Measurements from ENCODE around the gene CBFA2T3.

Gene CBFA2T3

DNA sequence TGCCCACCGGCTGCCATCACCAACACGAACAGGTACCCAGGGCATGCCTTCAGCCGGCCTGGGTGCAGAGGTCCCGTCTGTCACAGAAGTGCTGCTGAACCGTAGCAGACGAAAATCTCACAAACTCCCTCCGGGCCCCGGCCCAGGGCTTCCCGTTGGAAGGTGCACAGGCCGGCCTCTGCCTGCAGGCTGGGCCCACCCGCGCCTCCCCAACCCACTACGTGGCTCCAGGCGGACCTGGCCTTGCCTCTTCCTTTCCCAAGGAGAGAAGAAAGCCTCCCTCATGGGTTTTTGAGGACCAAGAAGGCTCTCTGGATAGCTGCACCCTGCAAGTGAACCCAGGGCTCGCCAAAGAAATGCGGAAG lies 65.1 kb downstream of the CBFA2T3 start:
- DNase-seq (ENCODE audit: low read depth in 1 of 2, low spot score in 1 of 2), result no peak
- Histone ChIP-seq H3K4me3 (replicated peaks; ENCODE audit: insufficient read depth, low read length) (no peak overlapping the region), H3K27me3 (ENCODE audit: insufficient read depth, poor library complexity, severe bottlenecking) (no peaks in the 10 kb centered on the region), H3K27ac (replicated peaks) (no peak overlapping the region)
- TF ChIP-seq GABPA (IDR thresholded peaks at IDR 0.05; ENCODE audit: low read depth), result no peak
- TF ChIP-seq, protein P1, sequence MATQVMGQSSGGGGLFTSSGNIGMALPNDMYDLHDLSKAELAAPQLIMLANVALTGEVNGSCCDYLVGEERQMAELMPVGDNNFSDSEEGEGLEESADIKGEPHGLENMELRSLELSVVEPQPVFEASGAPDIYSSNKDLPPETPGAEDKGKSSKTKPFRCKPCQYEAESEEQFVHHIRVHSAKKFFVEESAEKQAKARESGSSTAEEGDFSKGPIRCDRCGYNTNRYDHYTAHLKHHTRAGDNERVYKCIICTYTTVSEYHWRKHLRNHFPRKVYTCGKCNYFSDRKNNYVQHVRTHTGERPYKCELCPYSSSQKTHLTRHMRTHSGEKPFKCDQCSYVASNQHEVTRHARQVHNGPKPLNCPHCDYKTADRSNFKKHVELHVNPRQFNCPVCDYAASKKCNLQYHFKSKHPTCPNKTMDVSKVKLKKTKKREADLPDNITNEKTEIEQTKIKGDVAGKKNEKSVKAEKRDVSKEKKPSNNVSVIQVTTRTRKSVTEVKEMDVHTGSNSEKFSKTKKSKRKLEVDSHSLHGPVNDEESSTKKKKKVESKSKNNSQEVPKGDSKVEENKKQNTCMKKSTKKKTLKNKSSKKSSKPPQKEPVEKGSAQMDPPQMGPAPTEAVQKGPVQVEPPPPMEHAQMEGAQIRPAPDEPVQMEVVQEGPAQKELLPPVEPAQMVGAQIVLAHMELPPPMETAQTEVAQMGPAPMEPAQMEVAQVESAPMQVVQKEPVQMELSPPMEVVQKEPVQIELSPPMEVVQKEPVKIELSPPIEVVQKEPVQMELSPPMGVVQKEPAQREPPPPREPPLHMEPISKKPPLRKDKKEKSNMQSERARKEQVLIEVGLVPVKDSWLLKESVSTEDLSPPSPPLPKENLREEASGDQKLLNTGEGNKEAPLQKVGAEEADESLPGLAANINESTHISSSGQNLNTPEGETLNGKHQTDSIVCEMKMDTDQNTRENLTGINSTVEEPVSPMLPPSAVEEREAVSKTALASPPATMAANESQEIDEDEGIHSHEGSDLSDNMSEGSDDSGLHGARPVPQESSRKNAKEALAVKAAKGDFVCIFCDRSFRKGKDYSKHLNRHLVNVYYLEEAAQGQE (IDR thresholded peaks at IDR 0.05; ENCODE audit: insufficient replicate concordance, low read depth), result no peak
- TF ChIP-seq, protein P2, sequence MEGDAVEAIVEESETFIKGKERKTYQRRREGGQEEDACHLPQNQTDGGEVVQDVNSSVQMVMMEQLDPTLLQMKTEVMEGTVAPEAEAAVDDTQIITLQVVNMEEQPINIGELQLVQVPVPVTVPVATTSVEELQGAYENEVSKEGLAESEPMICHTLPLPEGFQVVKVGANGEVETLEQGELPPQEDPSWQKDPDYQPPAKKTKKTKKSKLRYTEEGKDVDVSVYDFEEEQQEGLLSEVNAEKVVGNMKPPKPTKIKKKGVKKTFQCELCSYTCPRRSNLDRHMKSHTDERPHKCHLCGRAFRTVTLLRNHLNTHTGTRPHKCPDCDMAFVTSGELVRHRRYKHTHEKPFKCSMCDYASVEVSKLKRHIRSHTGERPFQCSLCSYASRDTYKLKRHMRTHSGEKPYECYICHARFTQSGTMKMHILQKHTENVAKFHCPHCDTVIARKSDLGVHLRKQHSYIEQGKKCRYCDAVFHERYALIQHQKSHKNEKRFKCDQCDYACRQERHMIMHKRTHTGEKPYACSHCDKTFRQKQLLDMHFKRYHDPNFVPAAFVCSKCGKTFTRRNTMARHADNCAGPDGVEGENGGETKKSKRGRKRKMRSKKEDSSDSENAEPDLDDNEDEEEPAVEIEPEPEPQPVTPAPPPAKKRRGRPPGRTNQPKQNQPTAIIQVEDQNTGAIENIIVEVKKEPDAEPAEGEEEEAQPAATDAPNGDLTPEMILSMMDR (IDR thresholded peaks at IDR 0.05; ENCODE audit: insufficient read depth, low read length), result no peak
- no peak for TF ChIP-seq POLR2AphosphoS5 (IDR thresholded peaks at IDR 0.05; ENCODE audit: low read depth)
- no peak for TF ChIP-seq SPI1 (IDR thresholded peaks at IDR 0.05; ENCODE audit: borderline replicate concordance, low read depth)

DNA sequence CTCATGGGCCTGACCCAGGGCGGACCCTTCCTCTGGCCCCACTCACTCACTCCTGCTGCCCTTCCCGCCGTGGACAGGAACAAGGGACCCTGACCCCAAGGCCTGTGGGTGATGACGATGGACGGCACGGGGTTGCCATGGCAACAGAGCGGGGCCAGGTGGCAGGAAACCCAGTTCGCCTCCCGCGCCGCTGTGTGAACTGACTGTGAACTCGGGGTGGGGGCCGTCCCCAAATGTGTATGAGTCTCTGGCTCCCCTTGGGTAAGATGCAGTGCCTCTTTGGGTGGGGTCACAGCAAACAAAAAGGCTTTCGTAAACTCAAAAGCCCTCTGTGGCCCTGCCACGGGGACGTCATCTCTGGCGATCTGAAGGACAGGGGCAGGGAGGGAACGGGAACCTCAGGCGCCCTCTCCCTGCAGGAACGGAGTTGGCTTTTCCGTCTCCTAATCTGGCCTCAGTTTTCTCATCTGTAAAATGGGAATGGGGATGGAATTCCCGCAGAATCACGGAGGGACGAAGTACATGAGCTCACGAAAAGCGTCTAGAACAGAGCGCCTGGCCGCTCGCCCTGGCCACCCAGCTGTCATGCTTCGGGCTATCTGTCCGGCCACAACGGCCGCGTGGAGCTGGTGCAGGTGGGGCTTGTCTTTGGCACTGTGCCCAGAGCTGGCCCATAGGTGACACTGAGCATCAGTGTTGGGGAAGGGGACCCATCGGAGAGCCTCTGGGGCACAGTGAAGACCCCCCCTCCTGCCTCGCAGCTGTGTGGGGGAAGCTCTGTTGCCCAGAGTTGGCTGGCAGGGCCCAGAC lies 65.7 kb downstream of the CBFA2T3 start:
- no peak for DNase-seq (ENCODE audit: low read depth in 1 of 2, low spot score in 1 of 2)
- no peak overlapping the region for H3K27ac ChIP-seq (replicated peaks)
- H3K27me3 ChIP-seq (ENCODE audit: insufficient read depth, poor library complexity, severe bottlenecking), result no peaks in the 10 kb centered on the region
- no peak overlapping the region for H3K4me3 ChIP-seq (replicated peaks; ENCODE audit: insufficient read depth, low read length)
- no peak for TF ChIP-seq POLR2AphosphoS5 (IDR thresholded peaks at IDR 0.05; ENCODE audit: low read depth)

DNA sequence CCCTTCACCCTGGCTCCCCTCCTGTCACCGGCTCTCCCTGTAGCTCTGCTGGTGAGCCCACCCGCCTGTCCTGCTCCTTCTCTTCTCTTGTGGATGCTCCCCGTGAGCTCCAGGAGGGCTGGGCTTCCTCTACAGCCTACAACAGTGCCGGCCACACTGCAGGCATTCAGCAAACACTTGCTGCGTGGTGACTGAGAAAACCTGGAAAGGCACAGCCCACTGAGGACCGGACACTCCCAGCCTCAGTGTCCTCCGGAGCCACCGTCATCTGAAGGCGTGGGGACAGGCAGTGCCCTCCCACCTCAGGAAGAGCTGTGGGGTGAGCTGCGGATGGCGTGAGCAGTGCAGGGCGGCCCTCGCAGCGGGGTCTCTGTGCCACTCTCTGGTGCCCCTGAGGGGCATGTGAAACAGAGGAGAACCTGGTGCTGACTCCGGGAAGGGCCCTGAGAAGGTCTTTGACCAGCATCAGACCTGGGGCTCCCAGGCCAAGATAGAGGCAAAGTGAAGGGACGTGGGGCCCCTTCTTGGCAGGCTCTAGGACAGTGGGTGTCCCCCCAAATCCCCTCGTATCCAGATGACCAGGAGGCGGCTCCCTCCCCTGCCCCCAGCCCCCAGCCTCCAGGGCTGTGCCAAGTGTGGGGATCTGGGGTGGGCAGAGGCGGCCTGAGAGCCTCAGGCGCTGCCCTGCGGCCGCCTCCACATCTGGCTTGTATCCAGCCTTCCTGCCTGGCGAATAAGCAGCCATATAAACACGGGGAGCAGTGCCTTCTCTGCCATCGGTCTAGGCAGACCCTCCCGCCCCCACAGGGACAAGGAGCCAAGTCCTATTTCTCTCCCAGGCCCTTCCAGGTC lies 66.5 kb downstream of the CBFA2T3 start:
- TF ChIP-seq SPI1 (IDR thresholded peaks at IDR 0.05; ENCODE audit: borderline replicate concordance, low read depth) (no peak), POLR2AphosphoS5 (IDR thresholded peaks at IDR 0.05; ENCODE audit: low read depth) (no peak), GABPA (IDR thresholded peaks at IDR 0.05; ENCODE audit: low read depth) (no peak)
- TF ChIP-seq, protein P2 (IDR thresholded peaks at IDR 0.05; ENCODE audit: insufficient read depth, low read length), result no peak
- TF ChIP-seq, protein P1 (IDR thresholded peaks at IDR 0.05; ENCODE audit: insufficient replicate concordance, low read depth), result no peak
- no peak overlapping the region for H3K4me3 ChIP-seq (replicated peaks; ENCODE audit: insufficient read depth, low read length)
- H3K27ac ChIP-seq (replicated peaks), result no peak overlapping the region
- no peaks in the 10 kb centered on the region for H3K27me3 ChIP-seq (ENCODE audit: insufficient read depth, poor library complexity, severe bottlenecking)
- no peak for DNase-seq (ENCODE audit: low read depth in 1 of 2, low spot score in 1 of 2)

Measured in HL-60 (cell line).